DOHH2 (cell line): ENCODE data around the gene CD164.

ENCODE experiments used
- H3F3A ChIP-seq: fragments of 200-600 bp; sonication (generic), shearing (Covaris generic); 2 replicates; pipeline ENCODE4 v1.6.0; 2016; ENCODE audit warnings: antibody characterized with exemption, mild to moderate bottlenecking; ENCODE audit not compliant: control insufficient read depth, insufficient read depth
- H3K27ac ChIP-seq: fragments of 200-600 bp; sonication (generic); 2 replicates; pipeline ENCODE4 v1.5.1; 2014; ENCODE audit warnings: low read depth, mild to moderate bottlenecking, low read length, moderate library complexity
- H3K27me3 ChIP-seq: fragments of 200-600 bp; sonication (generic); 2 replicates; pipeline ENCODE4 v1.6.1; 2014; ENCODE audit warnings: mild to moderate bottlenecking, low read length, mixed read lengths; ENCODE audit not compliant: control insufficient read depth
- H3K36me3 ChIP-seq: fragments of 200-600 bp; sonication (generic); 2 replicates; pipeline ENCODE4 v1.6.1; 2014; ENCODE audit warnings: mild to moderate bottlenecking, low read length, moderate library complexity, mixed read lengths; ENCODE audit not compliant: control insufficient read depth
- H3K4me1 ChIP-seq: fragments of 200-600 bp; sonication (generic); 2 replicates; pipeline ENCODE4 v1.6.1; 2014; ENCODE audit warnings: mild to moderate bottlenecking, low read length, mixed read lengths; ENCODE audit not compliant: control insufficient read depth
- H3K4me2 ChIP-seq: fragments of 200-600 bp; sonication (generic); 2 replicates; pipeline ENCODE4 v1.6.0; 2014; ENCODE audit warnings: mild to moderate bottlenecking, low read length, moderate library complexity
- H3K4me3 ChIP-seq: fragments of 200-600 bp; sonication (generic); 2 replicates; pipeline ENCODE4 v1.5.1; 2014; ENCODE audit warnings: mild to moderate bottlenecking, low read length, mixed read lengths
- H3K79me2 ChIP-seq: fragments of 200-600 bp; sonication (generic); 2 replicates; pipeline ENCODE4 v1.6.1; 2014; ENCODE audit warnings: mild to moderate bottlenecking, low read length, mixed read lengths; ENCODE audit not compliant: control insufficient read depth
- H3K9me2 ChIP-seq: fragments of 200-600 bp; sonication (generic); replicated peaks from 2 replicates; pipeline ENCODE4 v1.6.1; 2014; ENCODE audit warnings: mild to moderate bottlenecking, low read length, mixed read lengths; ENCODE audit not compliant: control insufficient read depth
- H3K9me3 ChIP-seq: fragments of 200-600 bp; sonication (generic); 2 replicates; pipeline ENCODE4 v1.6.1; 2014; ENCODE audit warnings: antibody characterized with exemption, low read length, mixed read lengths; ENCODE audit not compliant: control insufficient read depth, insufficient read depth
- H4K20me1 ChIP-seq: fragments of 200-600 bp; sonication (generic); 2 replicates; pipeline ENCODE4 v1.6.0; 2014; ENCODE audit warnings: low read depth, mild to moderate bottlenecking, antibody characterized with exemption, low read length, moderate library complexity; ENCODE audit not compliant: control insufficient read depth, insufficient read depth
- CTCF ChIP-seq: fragments of 200-600 bp; sonication (generic); IDR thresholded peaks from one replicate; pipeline ENCODE4 v1.5.1; 2014; ENCODE audit warnings: antibody characterized with exemption, mild to moderate bottlenecking, low read depth, low read length; ENCODE audit not compliant: poor library complexity, severe bottlenecking
- EZH2phosphoT487 ChIP-seq: fragments of 200-600 bp; sonication (generic); IDR thresholded peaks from 2 replicates; pipeline ENCODE4 v1.6.1; 2017; ENCODE audit warnings: borderline replicate concordance, mild to moderate bottlenecking, antibody characterized with exemption, low read length, moderate library complexity, mixed read lengths

CD164 gene

GRCh38 chr6:109377717-109378116 lies 4.5 kb downstream of the CD164 start:
- Histone ChIP-seq H3K27me3 (no peaks in the 10 kb centered on the region), H3K27ac (no peak overlapping the region), H3K4me1 (peaks cover 19% of the 10 kb centered on the region), H4K20me1 (peaks cover 24% of the 10 kb centered on the region), H3K4me2 (no peak overlapping the region), H3K9me3 (no peaks in the 10 kb centered on the region), H3K36me3 (peaks cover 93% of the 10 kb centered on the region), H3K79me2 (peaks cover 63% of the 10 kb centered on the region), H3K4me3 (no peak overlapping the region), H3K9me2 (no peaks in the 10 kb centered on the region), H3F3A (no peaks in the 10 kb centered on the region)
- TF ChIP-seq EZH2phosphoT487 = no peak
- TF ChIP-seq CTCF = no peak

- Histone ChIP-seq H3K79me2 (peaks cover 37% of the 10 kb centered on the region), H3K4me3 (no peak overlapping the region), H3K27me3 (no peaks in the 10 kb centered on the region), H3K36me3 (peaks cover 100% of the 10 kb centered on the region), H4K20me1 (peaks cover 8% of the 10 kb centered on the region), H3K27ac (no peak overlapping the region), H3F3A (peaks cover 2% of the 10 kb centered on the region; the same call in 1 of the 2 replicates), H3K4me1 (peaks cover 6% of the 10 kb centered on the region), H3K4me2 (no peak overlapping the region), H3K9me2 (no peaks in the 10 kb centered on the region), H3K9me3 (no peaks in the 10 kb centered on the region)
- TF ChIP-seq CTCF (no peak), EZH2phosphoT487 (no peak)
These were observed 7.9 kb downstream of the CD164 start for GRCh38 chr6:109374326-109374892.

GRCh38 chr6:109373762-109374161 lies 8.5 kb downstream of the CD164 start:
- Histone ChIP-seq H3K4me1 (no peaks in the 10 kb centered on the region), H3K36me3 (peaks cover 99% of the 10 kb centered on the region), H3K27ac (no peak overlapping the region), H3K9me3 (no peaks in the 10 kb centered on the region), H3K79me2 (peaks cover 31% of the 10 kb centered on the region), H3K9me2 (no peaks in the 10 kb centered on the region), H4K20me1 (peaks cover 4% of the 10 kb centered on the region; the same call in 1 of the 2 replicates), H3K4me3 (no peak overlapping the region), H3F3A (peaks cover 2% of the 10 kb centered on the region; the same call in 1 of the 2 replicates), H3K27me3 (no peaks in the 10 kb centered on the region), H3K4me2 (no peak overlapping the region)
- TF ChIP-seq CTCF = no peak
- TF ChIP-seq EZH2phosphoT487 = no peak
